Measurements from ENCODE around the gene PLRG1.
"Not testable (repeated sequence)": the region's sequence is repeated elsewhere in the genome, so short reads cannot be mapped to it uniquely, and the experiment has no call there.

PLRG1 gene

DNA sequence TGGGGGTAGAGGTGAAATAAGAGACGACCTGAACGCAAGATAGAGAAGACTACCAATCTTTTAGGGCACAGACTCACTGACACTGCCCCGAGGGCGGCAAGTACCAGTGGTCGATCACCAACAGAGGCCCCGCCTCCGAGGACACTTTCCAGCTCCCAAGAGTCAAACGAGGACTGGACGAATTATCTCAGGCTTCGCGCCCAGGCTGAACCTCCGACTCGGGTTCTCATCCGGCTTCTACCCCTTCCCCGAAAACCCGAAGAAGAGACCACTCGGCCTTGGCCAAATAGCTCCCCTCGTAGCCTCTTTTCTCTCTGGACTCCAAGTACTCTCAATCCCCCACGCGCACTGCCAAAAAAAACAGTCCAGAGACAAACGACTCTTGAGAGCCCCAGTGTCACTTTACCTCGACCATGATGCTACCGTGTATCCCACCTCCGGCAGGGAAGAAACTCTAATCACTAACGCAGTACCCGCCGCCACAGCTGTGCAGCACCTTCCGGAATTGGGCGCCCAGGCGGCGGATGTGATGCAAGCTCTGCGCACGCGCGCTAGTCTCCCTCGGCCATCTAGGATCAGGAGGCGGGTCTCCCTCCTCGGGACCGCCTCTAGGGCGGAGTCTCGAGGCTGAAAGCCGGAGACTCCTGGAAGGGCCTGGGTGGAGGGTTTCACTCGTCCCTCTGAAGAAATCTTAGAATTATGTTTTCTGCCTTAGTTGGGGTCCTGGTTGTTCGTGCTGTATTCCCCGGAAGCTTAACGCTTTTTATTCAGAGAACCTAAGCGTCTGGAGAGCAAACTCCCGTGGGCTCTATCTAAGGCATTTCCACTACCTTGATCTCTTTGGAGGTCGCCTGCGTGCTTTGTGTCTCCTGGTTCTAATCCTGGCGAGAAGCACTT lies at the start of gene PLRG1:
PLRG1 (minus strand) TSS at position 507 of the 897 bp plus-strand sequence; CDS start at position 415, 92 bp downstream.
- peak; percentile 91 to 95 for DNase-seq (ENCODE audit: extremely low read depth in 1 of 2, low read depth in 1 of 2)

- no peak for DNase-seq (ENCODE audit: extremely low read depth in 1 of 2, low read depth in 1 of 2)
These were observed 47.9 kb upstream of the PLRG1 start for GRCh38 chr4:154597798-154598774.

DNA sequence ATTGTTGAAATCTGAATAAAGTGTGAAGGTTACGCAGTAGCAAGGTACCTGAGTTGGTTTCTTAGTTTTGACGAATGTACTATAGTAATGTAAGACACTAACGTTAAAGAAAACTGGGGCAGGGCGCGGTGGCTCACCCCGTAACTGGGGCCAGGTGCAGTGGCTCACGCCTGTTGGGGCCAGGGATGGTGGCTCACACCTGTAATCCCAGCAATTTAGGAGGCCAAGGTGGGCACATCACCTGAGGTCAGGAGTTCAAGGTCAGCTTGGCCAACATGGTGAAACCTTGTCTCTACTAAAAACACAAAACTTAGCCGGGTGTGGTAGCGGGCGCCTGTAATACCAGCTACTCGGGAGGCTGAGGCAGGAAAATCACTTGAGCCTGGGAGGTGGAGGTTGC lies 47.1 kb upstream of the PLRG1 start:
- not testable (repeated sequence) for DNase-seq (ENCODE audit: extremely low read depth in 1 of 2, low read depth in 1 of 2)

DNA sequence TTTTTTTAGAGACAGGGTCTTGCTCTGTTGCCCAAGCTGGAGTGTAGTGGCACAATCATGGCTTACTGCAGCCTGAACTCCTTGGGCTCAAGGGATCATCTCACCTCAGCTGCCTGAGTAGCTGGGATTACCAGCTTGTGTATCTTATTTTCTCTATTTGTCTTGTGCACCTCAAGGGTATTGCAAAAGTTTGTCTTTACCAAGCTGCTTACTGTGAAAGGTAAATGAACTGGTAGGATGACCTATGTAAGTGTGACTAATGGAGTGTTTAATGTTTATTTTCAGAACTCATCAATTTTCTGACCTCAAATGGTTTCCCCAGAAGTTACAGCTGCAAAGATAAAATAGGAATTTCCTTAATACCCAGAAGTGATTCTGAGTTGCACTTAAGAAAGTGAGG lies 45.6 kb upstream of the PLRG1 start:
- DNase-seq (ENCODE audit: extremely low read depth in 1 of 2, low read depth in 1 of 2), result no peak

DNA sequence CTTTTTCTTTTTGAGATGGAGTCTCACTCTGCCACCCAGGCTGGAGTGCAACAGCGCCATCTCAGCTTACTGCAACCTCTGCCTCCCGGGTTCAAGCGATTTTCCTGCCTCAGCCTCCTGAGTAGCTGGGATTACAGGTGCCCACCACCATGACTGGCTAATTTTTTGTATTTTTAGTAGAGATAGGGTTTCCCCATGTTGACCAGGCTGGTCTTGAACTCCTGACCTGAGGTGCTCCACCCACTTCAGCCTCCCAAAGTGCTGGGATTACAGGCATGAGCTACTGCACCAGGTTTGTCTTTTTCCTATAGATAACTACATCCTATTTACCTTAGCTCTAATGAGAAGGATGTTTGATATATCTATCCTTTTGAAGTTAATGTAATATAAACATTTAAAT lies 44.1 kb upstream of the PLRG1 start:
- DNase-seq (ENCODE audit: extremely low read depth in 1 of 2, low read depth in 1 of 2), result not testable (repeated sequence)

DNA sequence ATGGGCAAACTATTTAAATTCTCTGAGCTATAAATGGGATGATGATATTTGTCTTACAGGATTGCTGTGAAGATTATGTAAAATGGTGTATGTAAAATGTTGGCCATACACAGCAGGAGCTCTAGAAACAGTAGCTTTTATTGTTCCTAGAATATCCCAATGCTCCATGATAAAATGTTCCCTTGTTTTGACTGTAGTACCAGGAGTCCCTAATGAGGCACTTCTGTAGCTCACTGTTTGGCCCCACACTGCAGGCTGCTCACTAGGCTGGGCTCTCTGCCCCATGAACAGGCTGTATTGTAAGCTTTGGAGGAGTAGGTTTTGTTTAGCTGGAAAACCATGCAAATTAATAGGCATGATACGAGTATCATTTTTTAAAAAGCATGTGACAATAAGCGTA lies 43.7 kb upstream of the PLRG1 start:
- no peak for DNase-seq (ENCODE audit: extremely low read depth in 1 of 2, low read depth in 1 of 2)

DNA sequence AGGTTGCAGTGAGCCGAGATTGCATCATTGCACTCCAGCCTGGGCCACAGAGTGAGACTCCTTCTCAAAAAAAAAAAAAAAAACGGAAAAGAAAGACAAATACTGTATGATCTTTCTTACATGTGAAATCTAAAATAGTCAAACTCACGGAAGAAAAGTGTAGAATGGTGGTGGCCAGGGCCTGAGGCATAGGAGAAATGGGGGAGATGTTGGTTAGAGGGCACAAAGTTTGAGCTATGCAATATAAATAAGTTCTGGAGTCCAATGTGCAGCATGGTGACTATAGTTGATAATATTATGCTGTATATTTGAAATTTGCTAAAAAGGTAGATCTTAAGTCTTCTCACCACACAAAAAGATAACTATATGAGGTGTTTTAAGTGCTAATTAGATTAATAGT lies 41.7 kb upstream of the PLRG1 start:
- DNase-seq (ENCODE audit: extremely low read depth in 1 of 2, low read depth in 1 of 2), result no peak

GRCh38 chr4:154590329-154591006 lies 40.3 kb upstream of the PLRG1 start, which contains the start of gene FGA:
Gene FGA, minus strand, starts transcription at chr4:154590742. Its CDS starts 55 bp downstream, at chr4:154590687.
- DNase-seq (ENCODE audit: extremely low read depth in 1 of 2, low read depth in 1 of 2), result no peak

GRCh38 chr4:154589296-154590197 lies 39.3 kb upstream of the PLRG1 start:
- DNase-seq (ENCODE audit: extremely low read depth in 1 of 2, low read depth in 1 of 2), result no peak

- no peak for DNase-seq (ENCODE audit: extremely low read depth in 1 of 2, low read depth in 1 of 2)
These were observed 38.0 kb upstream of the PLRG1 start for GRCh38 chr4:154588198-154588597.

- no peak for DNase-seq (ENCODE audit: extremely low read depth in 1 of 2, low read depth in 1 of 2)
These were observed 36.3 kb upstream of the PLRG1 start for GRCh38 chr4:154586296-154587033.

DNA sequence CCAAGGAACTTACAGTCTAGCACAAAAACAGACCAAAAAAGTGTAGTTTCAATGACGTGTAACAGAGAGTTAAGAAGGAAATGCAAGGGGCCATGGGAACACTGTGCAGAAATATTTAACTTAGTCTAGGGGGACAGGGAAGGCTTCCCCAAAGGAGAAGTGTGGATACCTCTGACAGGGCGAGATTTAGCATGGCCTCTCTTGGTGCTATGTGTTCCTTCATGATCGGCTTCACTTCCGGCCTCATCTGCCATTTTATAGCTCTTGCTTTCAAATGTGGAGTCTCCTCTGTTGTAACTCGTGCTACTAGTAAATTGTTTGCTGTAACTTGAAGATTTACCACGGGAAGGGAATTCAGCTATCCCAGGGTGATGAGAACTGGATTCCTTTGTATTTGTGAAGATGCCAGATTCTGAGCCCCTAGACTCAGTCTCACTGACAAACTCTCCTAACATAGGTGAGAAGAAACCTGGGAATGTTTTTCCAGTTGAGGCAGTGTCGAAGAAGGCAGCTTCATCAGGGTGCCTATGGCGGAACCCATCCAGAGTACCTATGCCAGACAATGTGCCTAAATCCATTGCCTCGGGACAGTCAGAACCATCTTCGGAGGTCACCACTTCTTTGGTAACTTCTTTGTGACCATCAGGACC lies 35.3 kb upstream of the PLRG1 start:
- DNase-seq (ENCODE audit: extremely low read depth in 1 of 2, low read depth in 1 of 2), result no peak

DNA sequence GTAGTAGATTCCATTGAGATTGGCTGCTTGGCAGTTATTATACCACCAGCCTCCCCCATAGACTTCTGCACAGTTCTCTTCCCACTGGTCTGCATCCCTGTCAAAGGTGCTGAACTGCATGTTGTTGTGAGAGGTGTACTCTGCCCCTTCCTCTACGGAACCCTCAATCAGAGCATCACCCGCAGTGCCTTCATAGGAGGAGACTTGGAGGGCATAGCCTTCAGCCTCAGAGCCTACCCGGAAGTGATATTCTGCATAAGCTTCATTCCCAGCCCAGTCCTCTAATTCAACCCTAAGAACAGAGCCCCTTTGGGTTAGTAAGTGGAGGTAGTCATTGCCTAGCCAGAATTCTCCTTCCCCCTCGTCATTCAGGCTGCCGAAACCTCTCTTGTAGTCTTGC lies 34.1 kb upstream of the PLRG1 start:
- DNase-seq (ENCODE audit: extremely low read depth in 1 of 2, low read depth in 1 of 2), result no peak

DNA sequence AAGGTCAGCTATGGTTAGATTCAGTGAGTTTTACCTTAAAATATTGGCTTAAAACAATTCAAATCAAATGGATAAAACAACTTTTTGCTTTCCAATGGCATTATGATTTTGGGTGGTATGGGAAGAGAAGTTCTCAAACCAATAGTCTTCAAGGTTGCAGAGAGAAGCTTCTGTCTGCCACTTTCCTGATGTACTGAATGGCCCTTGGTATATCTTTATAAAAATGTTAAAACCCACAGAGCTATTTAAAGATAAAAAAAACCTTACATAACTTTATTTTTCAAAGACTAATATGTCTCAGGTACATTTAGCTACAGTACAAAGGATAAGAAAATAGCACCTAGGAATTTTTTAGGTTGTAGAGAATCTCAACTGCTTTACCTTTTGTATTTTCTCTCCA lies 33.5 kb upstream of the PLRG1 start:
- DNase-seq (ENCODE audit: extremely low read depth in 1 of 2, low read depth in 1 of 2), result no peak

DNA sequence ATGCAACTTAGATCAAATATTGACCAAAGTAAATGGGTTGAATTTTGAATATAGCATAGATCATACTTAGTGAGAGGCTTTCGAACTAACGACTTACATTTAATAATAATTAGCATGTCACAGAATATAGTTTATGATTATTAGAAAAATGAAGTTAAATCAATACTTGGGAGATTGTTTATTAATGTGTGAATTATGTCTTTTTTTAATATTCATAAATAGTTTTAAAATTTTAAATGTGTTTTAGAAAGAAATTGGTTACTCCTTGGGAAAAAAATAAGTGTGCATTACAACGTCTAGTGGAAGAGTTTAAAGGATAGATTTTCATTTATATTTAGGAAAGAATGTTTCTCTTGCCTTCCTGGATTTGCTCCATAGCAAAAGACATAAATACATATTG lies 33.0 kb upstream of the PLRG1 start:
- DNase-seq (ENCODE audit: extremely low read depth in 1 of 2, low read depth in 1 of 2), result no peak

- DNase-seq (ENCODE audit: extremely low read depth in 1 of 2, low read depth in 1 of 2), result no peak
These were observed 32.5 kb upstream of the PLRG1 start for GRCh38 chr4:154582723-154583122.

DNA sequence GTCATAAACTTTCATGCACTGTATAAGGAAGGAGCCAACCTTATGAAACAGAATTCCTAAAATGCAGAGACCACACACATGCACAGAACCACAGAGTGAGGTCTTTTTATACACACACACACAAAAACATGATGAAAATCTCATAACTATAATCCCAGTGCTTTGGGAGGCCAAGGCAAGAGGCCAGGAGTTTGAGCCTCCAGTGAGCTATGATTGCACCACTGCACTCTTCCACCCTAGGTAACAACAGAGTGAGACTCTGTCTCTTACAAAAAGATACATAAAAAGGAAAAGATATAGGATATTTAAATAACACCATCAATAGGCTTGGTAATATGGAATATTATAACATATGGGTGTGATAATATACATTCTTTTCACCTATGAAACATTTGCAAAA lies 29.7 kb upstream of the PLRG1 start:
- DNase-seq (ENCODE audit: extremely low read depth in 1 of 2, low read depth in 1 of 2), result no peak

- DNase-seq (ENCODE audit: extremely low read depth in 1 of 2, low read depth in 1 of 2), result no peak
These were observed 28.7 kb upstream of the PLRG1 start for GRCh38 chr4:154578919-154579318.

DNA sequence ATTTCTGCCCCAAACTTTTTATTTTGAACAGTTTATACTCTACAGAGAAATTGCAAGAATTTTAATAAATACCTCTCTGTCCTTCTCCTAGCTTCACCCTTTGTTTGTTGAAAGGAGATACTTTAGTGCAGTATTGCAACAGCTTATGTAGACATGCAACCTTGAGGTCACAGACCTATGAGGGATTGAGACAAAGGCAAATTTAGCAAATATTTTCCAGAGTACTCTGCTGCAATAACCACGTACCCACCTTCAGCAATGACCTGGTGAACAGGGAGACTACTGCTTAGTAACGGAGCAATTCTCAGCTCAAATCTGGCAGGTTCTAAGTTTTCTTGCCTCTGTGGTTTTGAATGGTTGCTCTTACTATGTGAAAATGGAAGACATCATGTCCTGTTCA lies 27.1 kb upstream of the PLRG1 start:
- DNase-seq (ENCODE audit: extremely low read depth in 1 of 2, low read depth in 1 of 2), result no peak
